Astrocyte of the spinal cord (primary cell): ENCODE data around the gene SPTLC3.

Experiments
- DNase-seq: peaks from one replicate; pipeline ENCODE4 v3.0.0; 2011; ENCODE audit warnings: low read depth, low spot score
- H3K4me3 ChIP-seq: 2 replicates; pipeline ENCODE4 v1.5.1; 2011; ENCODE audit warnings: low read depth, mild to moderate bottlenecking, low read length, moderate library complexity
- in situ Hi-C: cut with HindIII; loops from 2 replicates; pipeline ENCODE4 v1.10.0; 2017; ENCODE audit warnings: low sequenced_read_pairs
- TF ChIP-seq, protein P1 (sequence below): IDR thresholded peaks from 2 replicates; pipeline ENCODE4 v1.5.1; 2012; ENCODE audit warnings: low read depth, mild to moderate bottlenecking, low read length, inconsistent platforms

The SPTLC3 gene

DNA sequence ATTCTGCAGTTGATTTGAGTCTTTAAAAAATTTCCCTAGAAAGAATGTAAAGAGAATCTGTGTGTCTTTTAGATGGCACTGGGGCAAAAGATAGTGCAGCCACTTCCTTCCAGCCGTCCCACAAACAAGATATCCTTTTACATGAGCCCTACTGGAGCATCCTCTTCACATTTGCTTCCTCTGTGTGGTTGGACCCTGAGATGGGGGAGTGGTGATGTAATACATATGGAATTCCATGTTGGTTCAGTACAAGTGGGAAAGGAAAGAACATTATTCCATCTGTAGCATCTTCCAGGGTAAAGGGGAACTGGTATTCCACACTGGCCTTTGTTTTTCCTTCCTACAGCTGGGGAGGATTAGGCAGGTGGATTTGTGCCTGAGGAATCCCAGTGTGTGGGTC is 133.4 kb downstream of the SPTLC3 start:
- peak; percentile 40 for DNase-seq
- TF ChIP-seq, protein P1, sequence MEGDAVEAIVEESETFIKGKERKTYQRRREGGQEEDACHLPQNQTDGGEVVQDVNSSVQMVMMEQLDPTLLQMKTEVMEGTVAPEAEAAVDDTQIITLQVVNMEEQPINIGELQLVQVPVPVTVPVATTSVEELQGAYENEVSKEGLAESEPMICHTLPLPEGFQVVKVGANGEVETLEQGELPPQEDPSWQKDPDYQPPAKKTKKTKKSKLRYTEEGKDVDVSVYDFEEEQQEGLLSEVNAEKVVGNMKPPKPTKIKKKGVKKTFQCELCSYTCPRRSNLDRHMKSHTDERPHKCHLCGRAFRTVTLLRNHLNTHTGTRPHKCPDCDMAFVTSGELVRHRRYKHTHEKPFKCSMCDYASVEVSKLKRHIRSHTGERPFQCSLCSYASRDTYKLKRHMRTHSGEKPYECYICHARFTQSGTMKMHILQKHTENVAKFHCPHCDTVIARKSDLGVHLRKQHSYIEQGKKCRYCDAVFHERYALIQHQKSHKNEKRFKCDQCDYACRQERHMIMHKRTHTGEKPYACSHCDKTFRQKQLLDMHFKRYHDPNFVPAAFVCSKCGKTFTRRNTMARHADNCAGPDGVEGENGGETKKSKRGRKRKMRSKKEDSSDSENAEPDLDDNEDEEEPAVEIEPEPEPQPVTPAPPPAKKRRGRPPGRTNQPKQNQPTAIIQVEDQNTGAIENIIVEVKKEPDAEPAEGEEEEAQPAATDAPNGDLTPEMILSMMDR: no peak
- in situ Hi-C loops: no loop called here
- H3K4me3 ChIP-seq: no peak overlapping the region

DNA sequence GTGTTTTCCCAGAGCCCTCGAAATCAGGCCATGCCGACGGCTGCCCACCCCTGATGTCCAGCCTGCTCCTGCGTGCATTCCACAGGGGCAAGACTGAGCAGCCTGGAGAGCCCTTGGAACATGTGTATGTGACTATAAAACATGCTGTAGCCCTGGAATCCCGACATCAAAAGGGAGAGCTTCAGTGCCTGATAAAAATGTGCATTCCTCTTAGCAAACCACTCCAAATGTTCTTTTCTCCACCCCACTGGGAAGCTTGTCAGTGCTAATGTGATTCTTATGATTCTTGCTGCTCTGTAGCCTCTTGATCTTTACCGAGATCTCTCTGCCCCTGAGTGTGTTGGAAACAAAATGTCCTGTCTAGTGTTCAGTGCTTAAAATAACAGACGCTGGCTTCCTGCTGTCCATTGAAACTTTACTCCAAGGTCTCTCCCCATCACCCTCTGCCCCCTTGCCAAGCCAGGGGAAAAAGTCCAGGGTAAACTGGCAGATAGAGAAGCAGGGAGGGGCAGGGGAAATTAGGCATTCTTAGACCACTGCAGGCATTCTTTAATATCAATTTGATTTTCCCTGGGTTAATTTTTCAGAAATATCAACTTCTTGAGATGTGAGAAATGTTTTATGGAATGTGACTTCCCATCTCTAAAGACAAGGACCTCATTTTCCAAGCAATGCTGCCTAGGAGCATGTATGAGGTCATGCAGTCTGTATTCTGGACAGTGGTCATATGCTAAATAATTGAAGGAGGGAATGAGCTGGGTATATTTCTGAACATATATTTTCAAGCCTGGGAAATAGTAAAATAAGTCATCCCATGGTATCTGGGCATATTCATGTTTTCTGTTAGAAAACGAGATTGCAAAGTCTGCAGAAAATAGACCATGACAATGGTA is 138.5 kb downstream of the SPTLC3 start:
- no peak overlapping the region for H3K4me3 ChIP-seq
- TF ChIP-seq, protein P1: no peak
- peak; percentile 66 for DNase-seq
- in situ Hi-C loops: no loop called here

DNA sequence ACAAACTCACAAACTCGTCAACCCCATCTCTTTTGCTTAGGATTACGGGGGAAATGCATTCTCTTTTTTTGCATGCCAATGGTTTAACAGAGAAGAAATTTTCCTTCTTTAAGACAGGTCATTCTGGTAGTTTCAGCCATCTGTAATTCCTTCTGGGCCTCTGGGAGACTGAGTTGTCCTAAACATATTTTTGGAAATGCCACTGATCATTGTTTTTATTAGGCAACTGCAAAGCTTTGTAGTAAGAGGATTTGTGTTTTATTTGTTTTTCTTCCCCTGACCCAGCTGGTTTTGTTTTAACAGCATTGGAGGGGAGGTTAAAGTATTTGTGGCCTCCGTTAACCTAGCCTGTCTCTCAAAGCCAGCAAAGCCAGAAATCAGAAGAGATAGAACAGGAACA is 139.2 kb downstream of the SPTLC3 start:
- DNase-seq: no peak
- in situ Hi-C loops: no loop called here
- H3K4me3 ChIP-seq: no peak overlapping the region
- TF ChIP-seq, protein P1: no peak

DNA sequence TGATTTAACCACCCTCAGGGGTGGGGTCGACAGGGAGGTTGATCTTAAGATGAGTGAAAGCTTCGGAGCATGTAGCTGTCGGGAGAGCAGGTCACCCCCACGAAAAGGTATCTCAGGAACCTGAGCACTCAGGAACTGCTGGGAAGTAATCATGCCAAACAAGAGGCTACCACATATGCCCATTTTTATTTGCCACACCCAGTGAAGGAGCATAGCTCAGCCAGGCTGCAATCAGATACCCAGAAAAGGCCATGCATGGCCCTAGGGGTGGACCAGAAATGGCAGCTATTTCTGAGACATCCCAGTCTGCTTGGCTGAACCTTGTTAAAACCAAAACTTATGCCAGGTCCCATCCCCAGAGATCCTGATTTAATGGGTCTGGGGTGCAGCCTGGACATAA is 139.6 kb downstream of the SPTLC3 start:
- no peak for DNase-seq
- H3K4me3 ChIP-seq: no peak overlapping the region
- in situ Hi-C loops: no loop called here
- TF ChIP-seq, protein P1: no peak

DNA sequence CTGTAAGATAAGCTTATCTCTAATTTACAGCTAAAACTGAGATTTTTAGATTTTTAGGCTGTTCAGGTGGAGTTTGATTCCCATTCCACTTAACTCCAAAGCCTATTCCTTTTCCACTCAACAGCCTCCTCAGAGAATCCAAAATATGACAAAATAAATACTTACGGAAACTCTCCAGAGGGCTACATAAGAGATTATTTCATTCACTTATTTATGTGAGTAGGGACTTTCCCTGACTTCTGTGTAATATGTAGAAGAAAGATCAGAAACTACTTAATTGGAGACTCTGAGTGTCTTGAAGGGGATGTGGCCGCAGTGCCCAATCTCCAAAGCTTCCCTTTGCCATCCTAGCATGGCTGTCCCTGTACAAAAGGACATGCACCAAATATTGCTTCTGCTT is 140.2 kb downstream of the SPTLC3 start:
- in situ Hi-C loops: no loop called here
- no peak overlapping the region for H3K4me3 ChIP-seq
- TF ChIP-seq, protein P1: no peak
- no peak for DNase-seq

DNA sequence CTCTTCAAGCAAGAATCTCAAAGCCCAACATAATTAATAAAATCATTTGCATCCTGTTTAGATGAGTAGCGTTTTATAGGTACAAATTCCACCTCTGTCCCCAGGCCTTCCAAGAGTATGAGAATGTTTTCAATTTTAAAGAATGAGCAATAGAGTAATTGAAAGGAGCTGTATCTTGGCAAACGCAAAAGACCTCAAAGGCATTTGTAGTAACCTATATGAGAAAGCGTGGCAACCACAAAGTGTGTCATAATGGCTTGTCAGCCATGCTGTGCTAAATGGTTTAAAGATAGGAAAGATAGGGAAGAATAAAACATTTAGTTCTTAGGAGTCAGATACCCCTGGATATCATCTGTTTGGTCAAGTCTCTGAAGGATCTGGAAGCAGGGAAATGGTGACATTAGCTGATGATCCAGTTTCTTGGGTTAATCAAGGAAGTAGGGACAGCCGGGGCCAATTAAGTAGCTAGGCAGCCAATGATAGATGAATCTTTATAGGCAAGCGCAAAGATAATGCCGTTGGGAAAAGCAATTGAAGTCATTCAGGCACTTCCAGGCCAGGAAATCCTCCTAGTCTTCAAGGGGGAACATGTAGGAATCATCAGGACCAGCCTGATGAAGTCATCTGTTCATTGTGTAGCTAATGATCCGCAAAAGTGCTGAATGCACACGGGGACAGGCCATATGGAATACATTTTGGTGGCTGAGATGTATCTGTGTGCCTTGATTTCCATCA is 140.8 kb downstream of the SPTLC3 start:
- in situ Hi-C loops: no loop called here
- no peak overlapping the region for H3K4me3 ChIP-seq
- DNase-seq: peak; percentile 46
- TF ChIP-seq, protein P1: no peak
